SHP77 treated with DMSO at 0.1 percent for 48 hours (cell line): ENCODE data around the gene LALBA.
"Not testable (repeated sequence)": the region's sequence is repeated elsewhere in the genome, so short reads cannot be mapped to it uniquely, and the experiment has no call there.

Experiments used
- DNase-seq: peaks from one replicate; lab custom pipeline; 2025; lab: John Stamatoyannopoulos, UW

Gene LALBA

GRCh38 chr12:48527891-48528670 is 41.8 kb downstream of the LALBA start:
- DNase-seq, result no peak

DNA sequence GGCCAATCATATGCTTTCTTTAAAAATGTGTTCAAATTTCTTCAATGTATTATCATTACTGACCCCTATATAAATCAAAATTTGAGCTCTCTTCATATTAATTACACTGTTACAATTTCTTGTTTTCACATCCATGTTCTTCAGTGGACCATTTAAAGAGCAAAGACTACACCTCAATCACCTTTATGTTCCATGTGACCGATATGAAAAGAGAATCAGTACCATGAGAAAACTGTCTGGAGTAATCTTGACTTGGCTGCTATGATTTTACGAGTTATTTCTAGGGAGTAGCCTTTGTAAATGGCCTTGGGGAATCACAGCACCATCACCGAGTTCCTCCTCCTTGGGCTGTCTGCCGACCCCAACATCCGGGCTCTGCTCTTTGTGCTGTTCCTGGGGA is 44.5 kb downstream of the LALBA start, which contains the start of gene OR8S1:
OR8S1 (plus strand) TSS at position 301 of the 400 bp plus-strand sequence; CDS start at position 301, 0 bp downstream.
- DNase-seq, result no peak

DNA sequence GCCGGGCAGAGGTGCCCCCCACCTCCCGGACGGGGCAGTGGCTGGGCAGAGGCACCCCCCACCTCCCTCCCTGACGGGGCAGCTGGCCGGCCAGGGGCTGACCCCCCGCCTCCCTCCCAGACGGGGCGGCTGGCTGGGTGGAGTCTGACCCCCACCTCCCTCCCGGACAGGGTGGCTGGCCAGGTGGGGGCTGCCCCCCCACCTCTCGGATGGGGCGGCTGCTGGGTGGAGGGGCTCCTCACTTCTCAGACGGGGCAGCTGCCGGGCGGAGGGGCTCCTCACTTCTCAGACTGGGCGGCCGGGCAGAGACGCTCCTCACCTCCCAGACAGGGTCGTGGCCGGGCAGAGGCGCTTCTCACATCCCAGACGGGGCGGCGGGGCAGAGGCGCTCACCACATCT is 49.5 kb downstream of the LALBA start:
- not testable (repeated sequence) for DNase-seq
